Endothelial cell of umbilical vein (primary cell): Measurements from ENCODE around the gene POP7. TPM values are rescaled to one million over a fixed set of nuclear protein-coding genes. Genes with fewer than 3 reads are reported as not detected.

Source experiments
- BruUV-seq: library from RNA; stranded (reverse); fragments of 400-500 nt; replicated peaks from 2 replicates; lab custom pipeline; 2021; lab: Mats Ljungman, UMichigan
- CTCF ChIA-PET: fragments of 300-600, 350-600 bp; sonication (Branson Sonifier 250); formaldehyde crosslinking; loops from one replicate; lab custom pipeline; 2021; ENCODE audit warnings: antibody characterized with exemption, inconsistent platforms; lab: Charles Lee
- POLR2A ChIA-PET: fragments of 300-600, 350-600 bp; sonication (Branson Sonifier 250); formaldehyde crosslinking; loops from one replicate; lab custom pipeline; 2021; ENCODE audit warnings: antibody characterized with exemption, inconsistent platforms; lab: Charles Lee
- DNase-seq: peaks from one replicate; pipeline ENCODE4 v3.0.0-alpha.2; 2011; ENCODE audit warnings: low read depth, low spot score
- FAIRE-seq: peaks from 2 replicates; lab custom pipeline; 2011; peaks lifted over from hg19 to GRCh38; lab: Jason Lieb, UNC
- H2AFZ ChIP-seq: 2 replicates; pipeline ENCODE4 v1.6.0; 2012; ENCODE audit warnings: low read depth, low read length, control low read depth, inconsistent platforms
- H3K27ac ChIP-seq: 2 replicates; pipeline ENCODE4 v1.5.1; 2011; ENCODE audit warnings: low read depth, mild to moderate bottlenecking, control low read depth, low read length, moderate library complexity; ENCODE audit not compliant: insufficient read depth
- H3K27me3 ChIP-seq, 2 experiments: 2 replicates each; pipeline versions ENCODE4 v1.6.0 to v1.6.1; 2011; ENCODE audit warnings: low read length in 2 of 2, mixed read lengths in 1 of 2; ENCODE audit not compliant: control insufficient read depth in 2 of 2, insufficient read depth in 2 of 2
- H3K36me3 ChIP-seq, 2 experiments: 2 replicates in 1 of 2; 3 replicates in 1 of 2; pipeline ENCODE4 v1.5.1; 2011; ENCODE audit warnings: low read length in 2 of 2, mild to moderate bottlenecking in 1 of 2, moderate library complexity in 1 of 2; ENCODE audit not compliant: control insufficient read depth in 2 of 2, insufficient read depth in 2 of 2; ENCODE audit errors: extremely low read depth in 1 of 2
- H3K4me1 ChIP-seq: 3 replicates; pipeline ENCODE4 v1.5.1; 2011; ENCODE audit warnings: mild to moderate bottlenecking, low read length; ENCODE audit not compliant: control insufficient read depth, insufficient read depth; ENCODE audit errors: extremely low read depth
- H3K4me2 ChIP-seq: 2 replicates; pipeline ENCODE4 v1.6.1; 2011; ENCODE audit warnings: low read length, control low read depth, mixed read lengths; ENCODE audit not compliant: insufficient read depth
- H3K4me3 ChIP-seq, 3 experiments: fragments of 200-600 bp in 1 of 3; sonication (generic), shearing (Covaris generic) in 1 of 3; replicated peaks in 1 of 3; 2 replicates each; pipeline ENCODE4 v1.5.1; 2011 to 2016; ENCODE audit warnings: control low read depth in 3 of 3, low read length in 3 of 3, mild to moderate bottlenecking in 2 of 3, inconsistent platforms in 1 of 3, low read depth in 1 of 3, moderate library complexity in 1 of 3; ENCODE audit not compliant: insufficient read depth in 1 of 3
- H3K79me2 ChIP-seq: 2 replicates; pipeline ENCODE4 v1.6.0; 2012; ENCODE audit warnings: low read length, inconsistent platforms; ENCODE audit not compliant: control insufficient read depth, insufficient read depth
- H3K9ac ChIP-seq: replicated peaks from 2 replicates; pipeline ENCODE3; 2011; ENCODE audit warnings: low read length, control low read depth; ENCODE audit not compliant: insufficient read depth; ENCODE audit errors: extremely low read depth
- H3K9me1 ChIP-seq: replicated peaks from 3 replicates; pipeline ENCODE4 v1.6.0; 2011; ENCODE audit warnings: mild to moderate bottlenecking, low read length; ENCODE audit not compliant: control insufficient read depth, insufficient read depth; ENCODE audit errors: extremely low read depth
- H3K9me3 ChIP-seq: replicated peaks from 2 replicates; pipeline ENCODE4 v1.5.1; 2012; ENCODE audit warnings: low read length, inconsistent platforms; ENCODE audit not compliant: control insufficient read depth, insufficient read depth
- H4K20me1 ChIP-seq: replicated peaks from 2 replicates; pipeline ENCODE3; 2011; ENCODE audit warnings: mild to moderate bottlenecking, low read length; ENCODE audit not compliant: control insufficient read depth, insufficient read depth; ENCODE audit errors: extremely low read depth
- EZH2 ChIP-seq: IDR thresholded peaks from 2 replicates; pipeline ENCODE4 v1.6.1; 2012; ENCODE audit warnings: borderline replicate concordance, low read depth, mild to moderate bottlenecking, moderate library complexity, low read length, inconsistent platforms; ENCODE audit not compliant: severe bottlenecking
- JUN ChIP-seq: IDR thresholded peaks from 2 replicates; pipeline ENCODE4 v1.6.1; 2011; ENCODE audit warnings: borderline replicate concordance, low read depth; ENCODE audit not compliant: insufficient read length, insufficient read depth
- POLR2A ChIP-seq: IDR thresholded peaks from 2 replicates; pipeline ENCODE4 v1.6.1; 2012; ENCODE audit warnings: low read depth, mild to moderate bottlenecking, control low read depth, low read length
- POLR2AphosphoS5 ChIP-seq: IDR thresholded peaks from 2 replicates; pipeline ENCODE4 v1.6.1; 2012; ENCODE audit warnings: low read depth, mild to moderate bottlenecking, control low read depth, low read length, moderate library complexity; ENCODE audit not compliant: insufficient read depth
- dilution Hi-C: fragments of 300-500 bp; cut with MboI; formaldehyde crosslinking; loops from one replicate; pipeline ENCODE4 v1.15.0; 2019; ENCODE audit warnings: low sequenced_read_pairs; ENCODE audit not compliant: extremely low pct_ligation_motif_present
- intact Hi-C: fragments of 100-400 bp; cut with micrococcal nuclease; formaldehyde crosslinking; loops from one replicate; pipeline ENCODE4 v1.10.0; 2022
- polyA plus RNA-seq, 4 experiments: library from polyadenylated mRNA; depleted of rRNA in 3 of 4; stranded (reverse) in 3 of 4; unstranded in 1 of 4; fragments of >200 nt; gene quantifications; 2 replicates each; pipeline versions ENCODE4 v1.2.1 to v1.2.3, GENCODE V29; 2011 to 2012; ENCODE audit warnings: missing spikeins in 1 of 4
- total RNA-seq: library from RNA; stranded (reverse); gene quantifications from 2 replicates; pipeline ENCODE4 v1.2.3, GENCODE V29; 2021
- TF ChIP-seq, protein P1 (sequence below), 2 donors: IDR thresholded peaks; 1 replicate in 1 of 2; 2 replicates in 1 of 2; pipeline ENCODE4 v1.5.1; 2011; ENCODE audit warnings: low read length in 2 of 2, mild to moderate bottlenecking in 2 of 2, moderate library complexity in 2 of 2, control low read depth in 1 of 2, inconsistent platforms in 1 of 2, low read depth in 1 of 2; ENCODE audit not compliant: insufficient read depth in 1 of 2; ENCODE audit errors: extremely low read depth in 1 of 2

Gene POP7
- total and polyA plus RNA-seq, 2 donors (not counting 3 experiments of a cell fraction or from before 2014, with no cell fraction given) = 47.4 to 48.8 TPM

DNA sequence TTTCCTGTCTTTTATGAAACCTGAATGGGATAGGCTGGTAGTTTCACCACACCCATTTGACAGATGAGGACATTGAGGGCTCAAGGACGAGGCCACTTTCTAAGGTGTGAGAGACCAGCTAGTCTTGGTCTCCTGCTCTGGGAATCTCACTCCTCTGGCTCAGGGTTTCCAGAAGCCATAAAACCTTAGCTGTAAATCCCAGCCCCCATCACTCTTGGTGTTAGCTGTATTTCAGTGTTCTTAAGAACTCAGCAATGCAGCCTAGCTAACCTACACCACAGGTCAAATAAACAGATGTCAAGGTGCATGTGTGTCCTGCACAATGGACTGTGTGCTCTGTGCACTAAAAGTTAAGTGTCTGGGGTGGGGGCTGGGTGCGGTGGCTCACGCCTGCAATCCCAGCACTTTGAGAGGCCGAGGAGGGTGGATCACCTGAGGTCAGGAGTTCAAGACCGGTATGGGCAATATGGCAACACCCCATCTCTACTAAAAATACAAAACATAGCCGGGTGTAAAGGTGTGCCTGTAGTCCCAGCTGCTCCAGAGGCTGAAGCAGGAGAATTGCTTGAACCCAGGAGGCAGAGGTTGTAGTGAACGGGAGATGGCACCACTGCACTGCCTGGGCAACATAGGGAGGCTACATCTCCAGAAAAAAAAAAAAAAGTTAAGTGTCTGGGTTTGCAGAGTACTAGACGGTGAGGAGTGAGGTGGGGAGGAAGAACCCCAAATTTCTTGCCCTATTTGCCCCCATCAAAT lies 13.8 kb downstream of the POP7 start:
- no peaks in the 10 kb centered on the region for H3K4me1 ChIP-seq
- H3K4me2 ChIP-seq = no peak overlapping the region
- CTCF ChIA-PET = interaction anchor here (1.2 kb wide), 1 partner anchor 107 kb away, joined by 3 read pairs; the partner anchor contains the start of gene MOSPD3
- no peak for FAIRE-seq
- H3K9me1 ChIP-seq = no peaks in the 10 kb centered on the region
- no peaks in the 10 kb centered on the region for H3K36me3 ChIP-seq
- dilution Hi-C loops = loop anchor here (25.0 kb wide), 1 partner anchor 118 kb away; the partner anchor contains the start of gene EPHB4
- H3K27me3 ChIP-seq = peaks cover 27 to 33% of the 10 kb centered on the region in 2 experiments
- no peaks in the 10 kb centered on the region for H3K9me3 ChIP-seq
- H3K79me2 ChIP-seq = no peaks in the 10 kb centered on the region
- no peak overlapping the region for H3K27ac ChIP-seq
- POLR2A ChIA-PET = no interaction called here
- H2AFZ ChIP-seq = no peak overlapping the region
- H4K20me1 ChIP-seq = no peaks in the 10 kb centered on the region
- TF ChIP-seq, protein P1, sequence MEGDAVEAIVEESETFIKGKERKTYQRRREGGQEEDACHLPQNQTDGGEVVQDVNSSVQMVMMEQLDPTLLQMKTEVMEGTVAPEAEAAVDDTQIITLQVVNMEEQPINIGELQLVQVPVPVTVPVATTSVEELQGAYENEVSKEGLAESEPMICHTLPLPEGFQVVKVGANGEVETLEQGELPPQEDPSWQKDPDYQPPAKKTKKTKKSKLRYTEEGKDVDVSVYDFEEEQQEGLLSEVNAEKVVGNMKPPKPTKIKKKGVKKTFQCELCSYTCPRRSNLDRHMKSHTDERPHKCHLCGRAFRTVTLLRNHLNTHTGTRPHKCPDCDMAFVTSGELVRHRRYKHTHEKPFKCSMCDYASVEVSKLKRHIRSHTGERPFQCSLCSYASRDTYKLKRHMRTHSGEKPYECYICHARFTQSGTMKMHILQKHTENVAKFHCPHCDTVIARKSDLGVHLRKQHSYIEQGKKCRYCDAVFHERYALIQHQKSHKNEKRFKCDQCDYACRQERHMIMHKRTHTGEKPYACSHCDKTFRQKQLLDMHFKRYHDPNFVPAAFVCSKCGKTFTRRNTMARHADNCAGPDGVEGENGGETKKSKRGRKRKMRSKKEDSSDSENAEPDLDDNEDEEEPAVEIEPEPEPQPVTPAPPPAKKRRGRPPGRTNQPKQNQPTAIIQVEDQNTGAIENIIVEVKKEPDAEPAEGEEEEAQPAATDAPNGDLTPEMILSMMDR (IDR thresholded peaks at IDR 0.05; ENCODE audit: extremely low read depth in 1 of 2, insufficient read depth in 1 of 2, low read depth in 1 of 2, low read length in 2 of 2) = peak in 1 of 2 donors; percentile 11
- no peak for TF ChIP-seq POLR2A
- BruUV-seq = no TSS peak
- intact Hi-C loops = loop anchor here (2.0 kb wide), 1 partner anchor 15 kb away; no protein-coding TSS in a partner anchor
- DNase-seq = no peak
- H3K9ac ChIP-seq = no peak overlapping the region
- no peak overlapping the region for H3K4me3 ChIP-seq

DNA sequence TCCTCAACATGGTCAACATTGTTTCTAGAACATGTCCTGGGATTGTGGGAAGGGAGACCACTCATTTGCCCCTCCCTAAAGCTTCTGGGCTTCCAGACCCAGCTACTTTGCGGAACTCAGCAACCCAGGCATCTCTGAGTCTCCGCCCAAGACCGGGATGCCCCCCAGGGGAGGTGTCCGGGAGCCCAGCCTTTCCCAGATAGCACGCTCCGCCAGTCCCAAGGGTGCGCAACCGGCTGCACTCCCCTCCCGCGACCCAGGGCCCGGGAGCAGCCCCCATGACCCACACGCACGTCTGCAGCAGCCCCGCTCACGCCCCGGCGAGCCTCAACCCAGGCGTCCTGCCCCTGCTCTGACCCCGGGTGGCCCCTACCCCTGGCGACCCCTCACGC lies 14.4 kb downstream of the POP7 start, which contains the start of gene EPO:
EPO (plus strand) TSS at position 190 of the 392 bp plus-strand sequence. CDS start 513 bp downstream, outside the sequence.
- intact Hi-C loops = no loop called here

More for the DNA sequence above, 14.4 kb downstream of the POP7 start, which contains the start of gene EPO:
- Histone ChIP-seq H3K4me2 (no peak within 1 kb of the TSS), H3K79me2 (no peaks in the 10 kb centered on the region), H3K27me3 (peaks cover 27 to 33% of the 10 kb centered on the region in 2 experiments), H3K9me3 (no peaks in the 10 kb centered on the region), H2AFZ (no peak within 1 kb of the TSS), H3K4me1 (no peaks in the 10 kb centered on the region), H3K27ac (no peak within 1 kb of the TSS), H3K36me3 (no peaks in the 10 kb centered on the region), H3K4me3 (no peak within 1 kb of the TSS), H3K9ac (no peak within 1 kb of the TSS), H4K20me1 (no peaks in the 10 kb centered on the region), H3K9me1 (no peaks in the 10 kb centered on the region)
- dilution Hi-C loops = loop anchor here (25.0 kb wide), 1 partner anchor 117 kb away; the partner anchor contains the start of gene EPHB4
- BruUV-seq = no TSS peak
- FAIRE-seq (no peak), DNase-seq (no peak)
- no peak for TF ChIP-seq JUN
- peak; percentile 10 for TF ChIP-seq EZH2
- no peak for TF ChIP-seq POLR2A
- no peak for TF ChIP-seq POLR2AphosphoS5
- ChIA-PET CTCF (interaction anchor here (1.2 kb wide), 1 partner anchor 108 kb away, joined by 3 read pairs; the partner anchor contains the start of gene MOSPD3), POLR2A (no interaction called here)
